Erythroblast (primary cell): Measurements from ENCODE around the gene DIP2B.

ENCODE experiments used
- DNase-seq, 2 experiments: peaks; one replicate each; lab custom pipeline; 2025; lab: John Stamatoyannopoulos, UW
- GATA1 ChIP-seq: IDR thresholded peaks from 2 replicates; pipeline ENCODE4 v1.6.1; 2011; ENCODE audit warnings: low read depth, mild to moderate bottlenecking, control low read depth, low read length, moderate library complexity
- POLR2A ChIP-seq: IDR thresholded peaks from 2 replicates; pipeline ENCODE4 v1.6.1; 2011; ENCODE audit warnings: mild to moderate bottlenecking, low read length

The DIP2B gene

GRCh38 chr12:50734409-50735263, 229.9 kb downstream of the DIP2B start:
- TF ChIP-seq GATA1: no peak
- no peak for TF ChIP-seq POLR2A
- DNase-seq: peak; percentile 42 to 61

GRCh38 chr12:50739611-50740010, 234.8 kb downstream of the DIP2B start:
- no peak for DNase-seq
- TF ChIP-seq POLR2A (no peak), GATA1 (no peak)

GRCh38 chr12:50740307-50740706, 235.5 kb downstream of the DIP2B start:
- TF ChIP-seq POLR2A (no peak), GATA1 (no peak)
- DNase-seq: no peak

DNA sequence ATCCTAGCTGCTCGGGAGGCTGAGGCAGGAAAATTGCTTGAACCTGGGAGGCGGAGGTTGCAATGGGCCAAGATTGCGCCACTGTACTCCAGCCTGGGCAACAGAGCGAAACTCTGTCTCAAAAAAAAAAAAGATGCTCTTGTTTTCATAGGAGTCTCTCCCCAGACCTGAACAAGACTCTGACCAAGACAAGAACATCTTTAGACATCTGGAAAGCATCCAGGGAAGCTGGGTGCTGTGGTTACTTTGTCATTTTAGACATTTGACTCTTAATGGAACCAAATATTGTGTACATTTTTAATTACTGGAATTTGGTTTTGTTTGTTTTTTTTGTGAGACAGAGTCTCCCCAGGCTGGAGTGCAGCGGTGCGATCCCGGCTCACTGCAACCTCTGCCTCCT, 238.0 kb downstream of the DIP2B start:
- DNase-seq: no peak
- TF ChIP-seq GATA1 (no peak), POLR2A (no peak)

DNA sequence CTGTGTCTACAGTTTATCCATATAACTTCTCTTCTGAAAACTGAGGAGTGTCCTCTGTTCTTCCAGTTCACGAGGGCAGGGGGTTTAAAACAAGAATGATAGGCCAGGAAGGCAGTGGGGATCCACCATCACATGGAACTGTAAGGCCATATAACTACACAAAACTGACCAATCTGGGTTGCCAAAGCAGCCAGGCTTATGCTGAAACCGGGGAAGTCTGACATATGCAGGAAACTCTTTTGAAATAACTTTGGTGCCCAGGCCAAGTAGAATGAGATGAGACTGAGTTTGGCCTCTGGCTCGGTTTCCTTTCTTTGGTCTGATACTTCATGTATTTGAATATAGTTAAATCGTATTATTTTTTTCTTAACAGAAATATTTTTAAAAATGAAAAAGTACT, 241.1 kb downstream of the DIP2B start:
- no peak for DNase-seq

DNA sequence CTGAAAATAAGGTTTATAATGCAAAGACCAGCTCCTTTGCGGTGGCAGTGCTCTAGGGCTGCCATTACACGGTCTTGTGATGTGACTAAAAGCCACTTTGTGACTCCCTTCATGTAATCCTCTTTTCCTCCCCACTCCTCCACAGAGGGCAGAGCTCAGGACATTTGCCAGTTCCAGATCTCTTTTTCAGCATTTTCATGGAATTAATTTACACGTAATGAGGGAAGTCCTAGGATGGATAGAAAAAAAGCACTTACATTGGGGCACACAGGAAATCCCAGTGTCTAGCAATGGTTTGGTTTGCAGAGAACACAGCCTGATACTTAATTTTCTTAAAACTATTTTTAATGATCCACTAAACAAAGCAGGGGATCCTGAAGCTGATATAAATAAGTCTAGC, 241.6 kb downstream of the DIP2B start:
- no peak for TF ChIP-seq POLR2A
- no peak for TF ChIP-seq GATA1
- no peak for DNase-seq

More for the DNA sequence above, 241.1 kb downstream of the DIP2B start:
- TF ChIP-seq POLR2A: no peak
- no peak for TF ChIP-seq GATA1

DNA sequence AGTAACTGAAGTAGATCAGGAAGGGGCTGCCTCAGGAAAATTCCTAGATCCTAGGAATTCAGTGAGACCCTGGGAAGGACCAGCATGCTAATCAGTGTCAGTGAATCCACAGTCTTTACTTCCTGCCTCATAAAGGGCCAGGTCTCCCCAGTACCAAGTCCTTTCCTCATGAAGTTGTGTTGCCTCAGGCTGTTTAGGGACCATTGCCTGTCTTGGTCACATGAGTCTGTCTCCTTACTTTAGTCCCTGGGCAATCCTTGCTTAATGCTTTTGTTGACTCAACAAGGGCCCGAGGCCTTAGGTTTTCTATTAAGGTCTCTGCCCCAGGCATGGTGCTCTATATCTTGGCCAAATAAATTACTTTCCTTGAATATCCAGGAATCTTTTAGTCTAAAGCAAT, 243.0 kb downstream of the DIP2B start:
- no peak for TF ChIP-seq GATA1
- TF ChIP-seq POLR2A: no peak
- no peak for DNase-seq

- TF ChIP-seq GATA1 (no peak), POLR2A (no peak)
- DNase-seq: peak in 1 of 2 experiments; percentile 37
Observed at GRCh38 chr12:50749459-50749882, 244.7 kb downstream of the DIP2B start.

GRCh38 chr12:50750366-50750765, 245.6 kb downstream of the DIP2B start:
- no peak for TF ChIP-seq GATA1
- no peak for TF ChIP-seq POLR2A
- no peak for DNase-seq

DNA sequence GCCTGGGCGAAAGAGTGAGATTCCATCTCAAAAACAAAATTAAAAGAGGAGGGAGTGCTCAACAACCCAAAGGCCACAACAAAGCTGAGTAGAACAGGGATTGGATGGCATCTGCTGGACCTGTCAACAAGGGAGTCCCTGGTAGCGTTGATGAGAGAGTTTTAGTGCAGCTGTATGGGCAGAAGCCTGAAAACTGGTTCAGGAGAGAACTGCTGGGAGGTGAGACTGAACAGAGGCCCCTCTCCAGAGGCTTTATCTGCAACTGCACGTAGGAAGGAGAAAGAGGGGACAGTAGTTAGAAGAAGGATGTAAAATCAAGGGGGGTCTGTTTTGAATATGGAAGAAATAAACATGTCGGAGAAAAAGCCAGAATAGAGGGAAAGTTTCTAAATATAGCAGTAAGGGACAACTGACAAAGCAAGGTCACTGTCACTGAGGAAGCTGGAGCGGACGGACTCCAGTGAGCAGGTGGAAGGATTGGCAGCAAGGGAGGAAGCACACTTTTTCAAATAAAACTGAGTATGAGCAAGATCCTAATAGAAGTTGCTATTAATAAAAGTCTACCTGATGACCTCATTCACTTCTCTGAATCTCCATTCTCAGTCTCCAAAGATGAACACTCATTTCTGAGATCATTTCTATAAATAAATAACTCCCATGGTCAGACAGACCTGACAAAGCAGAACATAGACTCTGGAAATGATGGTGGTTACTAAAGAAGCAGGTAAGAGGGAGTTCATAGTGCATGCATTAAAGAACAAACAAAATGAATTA, 247.3 kb downstream of the DIP2B start:
- TF ChIP-seq GATA1 (no peak), POLR2A (no peak)
- no peak for DNase-seq

- DNase-seq: no peak
- TF ChIP-seq POLR2A (no peak), GATA1 (no peak)
Observed at GRCh38 chr12:50753232-50753769, 248.5 kb downstream of the DIP2B start.

- peak; percentile 96 for DNase-seq
- TF ChIP-seq GATA1 (no peak), POLR2A (peak; percentile 86)
Observed at GRCh38 chr12:50763639-50764285, 259.0 kb downstream of the DIP2B start, which contains the start of gene ATF1. Gene ATF1 (plus strand): TSS chr12:50764101. CDS start chr12:50780146, 16,045 bp downstream.
